Amniotic epithelial cell (primary cell): ENCODE data around the gene TRAK1.

Experiments
- DNase-seq: peaks from one replicate; pipeline ENCODE4 v3.0.0-alpha.2; 2010; ENCODE audit warnings: low read depth

TRAK1 gene

GRCh38 chr3:42123824-42124658, 32.9 kb downstream of the TRAK1 start:
- DNase-seq, result no peak

GRCh38 chr3:42127226-42127625, 36.1 kb downstream of the TRAK1 start:
- DNase-seq, result no peak

GRCh38 chr3:42128526-42128925, 37.4 kb downstream of the TRAK1 start:
- no peak for DNase-seq

GRCh38 chr3:42129014-42129953, 38.1 kb downstream of the TRAK1 start:
- peak; percentile 4 for DNase-seq

- no peak for DNase-seq
Measured at GRCh38 chr3:42130007-42130328, 38.8 kb downstream of the TRAK1 start.

- no peak for DNase-seq
Measured at GRCh38 chr3:42130329-42131070, 39.3 kb downstream of the TRAK1 start.

GRCh38 chr3:42133500-42134298, 42.5 kb downstream of the TRAK1 start:
- no peak for DNase-seq

- no peak for DNase-seq
Measured at GRCh38 chr3:42134867-42135464, 43.8 kb downstream of the TRAK1 start.

- no peak for DNase-seq
Measured at GRCh38 chr3:42139621-42140453, 48.7 kb downstream of the TRAK1 start.

GRCh38 chr3:42140665-42141203, 49.6 kb downstream of the TRAK1 start:
- DNase-seq, result no peak

GRCh38 chr3:42143440-42143839, 52.3 kb downstream of the TRAK1 start:
- no peak for DNase-seq

- no peak for DNase-seq
Measured at GRCh38 chr3:42144209-42144608, 53.1 kb downstream of the TRAK1 start.

- DNase-seq, result no peak
Measured at GRCh38 chr3:42148086-42148848, 57.1 kb downstream of the TRAK1 start.

- peak; percentile 94 for DNase-seq
Measured at GRCh38 chr3:42148982-42149432, 57.9 kb downstream of the TRAK1 start.

GRCh38 chr3:42149532-42149931, 58.4 kb downstream of the TRAK1 start:
- no peak for DNase-seq

- DNase-seq, result no peak
Measured at GRCh38 chr3:42149975-42150374, 58.8 kb downstream of the TRAK1 start.

- no peak for DNase-seq
Measured at GRCh38 chr3:42151596-42152168, 60.5 kb downstream of the TRAK1 start.

- no peak for DNase-seq
Measured at GRCh38 chr3:42152193-42152592, 61.0 kb downstream of the TRAK1 start.

GRCh38 chr3:42153039-42153438, 61.9 kb downstream of the TRAK1 start:
- DNase-seq, result no peak
